HepG2 (cell line): Measurements from ENCODE around the gene SLC35B2. TPM values are rescaled to one million over a fixed set of nuclear protein-coding genes. Genes with fewer than 3 reads are reported as not detected.

Source experiments
- ATAC-seq: fragments of 200-7000 bp; cut with Tn5 transposase; 3 replicates; pipeline ENCODE4 v1.9.1; 2020; ENCODE audit warnings: mild to moderate bottlenecking, moderate library complexity
- BruUV-seq: library from RNA; stranded (reverse); fragments of 400-500 nt; replicated peaks from 2 replicates; lab custom pipeline; 2021; lab: Mats Ljungman, UMichigan
- CTCF ChIA-PET: fragments of 300-600 bp; formaldehyde crosslinking; extraction: SDS; loops from one replicate; lab custom pipeline; 2021; ENCODE audit warnings: low total read pairs, inconsistent platforms, low intra/inter-chr PET ratio; lab: Yijun Ruan, JAX
- POLR2A ChIA-PET: fragments of 350-600 bp; sonication (Branson Sonifier 250); formaldehyde crosslinking; loops from one replicate; lab custom pipeline; 2020; ENCODE audit warnings: antibody characterized with exemption, inconsistent platforms; lab: Yijun Ruan, JAX
- DNase-seq: peaks from one replicate; pipeline ENCODE4 v3.0.0-alpha.2; 2015; ENCODE audit warnings: low spot score
- FAIRE-seq: peaks from 3 replicates; lab custom pipeline; 2011; peaks lifted over from hg19 to GRCh38; lab: Jason Lieb, UNC
- H2AFZ ChIP-seq: one replicate; pipeline ENCODE4 v1.6.1; 2011; ENCODE audit warnings: low read length, inconsistent platforms
- H3K27ac ChIP-seq: fragments of 300-600 bp; 3 replicates; pipeline ENCODE4 v1.8.0; 2011; ENCODE audit warnings: mixed run types, mild to moderate bottlenecking, mixed read lengths, low read length, inconsistent platforms; ENCODE audit not compliant: insufficient read depth; ENCODE audit errors: extremely low read length
- H3K27me3 ChIP-seq, 2 experiments: fragments of 200-600 bp in 1 of 2; 2 replicates in 1 of 2; 3 replicates in 1 of 2; pipeline versions ENCODE4 v1.6.0 to v1.8.0; 2011; ENCODE audit warnings: low read length in 2 of 2, mild to moderate bottlenecking in 2 of 2, moderate library complexity in 2 of 2, inconsistent platforms in 1 of 2; ENCODE audit not compliant: insufficient read depth in 2 of 2, control insufficient read depth in 1 of 2
- H3K36me3 ChIP-seq, 2 experiments: fragments of 200-600 bp in 1 of 2; replicated peaks in 1 of 2; 2 replicates in 1 of 2; 3 replicates in 1 of 2; pipeline versions ENCODE4 v1.5.1 to v1.8.0; 2011; ENCODE audit warnings: low read length in 2 of 2, inconsistent platforms in 1 of 2; ENCODE audit not compliant: insufficient read depth in 2 of 2, control insufficient read depth in 1 of 2
- H3K4me1 ChIP-seq: 2 replicates; pipeline ENCODE4 v1.5.1; 2012; ENCODE audit warnings: low read length, inconsistent platforms; ENCODE audit not compliant: insufficient read depth
- H3K4me2 ChIP-seq: 2 replicates; pipeline ENCODE4 v1.6.0; 2011; ENCODE audit warnings: low read depth, low read length, inconsistent platforms
- H3K4me3 ChIP-seq, 3 experiments: fragments of 200-600 bp in 1 of 3; sonication (generic), shearing (Covaris generic) in 1 of 3; replicated peaks in 1 of 3; 2 replicates each; pipeline ENCODE4 v1.5.1; 2011 to 2016; ENCODE audit warnings: low read length in 3 of 3, inconsistent platforms in 2 of 3, low read depth in 2 of 3, mild to moderate bottlenecking in 2 of 3, control low read depth in 1 of 3, mixed read lengths in 1 of 3; ENCODE audit not compliant: insufficient read depth in 1 of 3
- H3K79me2 ChIP-seq: one replicate; pipeline ENCODE4 v1.6.1; 2011; ENCODE audit warnings: low read length, inconsistent platforms; ENCODE audit not compliant: insufficient read depth
- H3K9ac ChIP-seq: 2 replicates; pipeline ENCODE4 v1.6.0; 2011; ENCODE audit warnings: mild to moderate bottlenecking, low read depth, low read length, inconsistent platforms; ENCODE audit not compliant: insufficient read depth
- H3K9me3 ChIP-seq: 2 replicates; pipeline ENCODE4 v1.5.1; 2012; ENCODE audit warnings: mild to moderate bottlenecking, low read length
- H4K20me1 ChIP-seq: 2 replicates; pipeline ENCODE4 v1.6.0; 2011; ENCODE audit warnings: inconsistent platforms, mild to moderate bottlenecking, low read length, moderate library complexity; ENCODE audit not compliant: insufficient read depth
- EZH2 ChIP-seq: conservative IDR thresholded peaks from 2 replicates; pipeline ENCODE4 v1.6.1; 2012; ENCODE audit warnings: mild to moderate bottlenecking, low read depth, low read length, moderate library complexity
- MYC ChIP-seq: sonication (generic); formaldehyde crosslinking; IDR thresholded peaks from 2 replicates; pipeline ENCODE4 v1.9.0; 2021; ENCODE audit warnings: missing genetic modification reagents, borderline replicate concordance
- ZBTB7A ChIP-seq: sonication (generic); formaldehyde crosslinking; IDR thresholded peaks from 2 replicates; pipeline ENCODE4 v1.8.0; 2022; ENCODE audit warnings: mild to moderate bottlenecking, missing genetic modification reagents
- ZNF75D ChIP-seq: sonication (generic); formaldehyde crosslinking; IDR thresholded peaks from 2 replicates; pipeline ENCODE4 v1.8.1; 2023; ENCODE audit warnings: missing genetic modification reagents, mild to moderate bottlenecking, borderline replicate concordance
- WGBS: methylation state at CpG from one replicate; pipeline ENCODE4 v1.1.6; 2017; ENCODE audit warnings: low lambda C conversion rate; 5-methylcytosine and 5-hydroxymethylcytosine counted together
- in situ Hi-C: cut with HindIII; loops from 2 replicates; pipeline ENCODE4 v1.10.0; 2017; ENCODE audit warnings: low pct_unique_long_range_greater_than_20kb; ENCODE audit not compliant: extremely low pct_ligation_motif_present
- intact Hi-C: fragments of 100-400 bp; cut with micrococcal nuclease; formaldehyde crosslinking; loops from one replicate; pipeline ENCODE4 v1.10.0; 2022; ENCODE audit not compliant: unreplicated experiment
- polyA plus RNA-seq, 8 experiments: library from polyadenylated mRNA; depleted of rRNA in 3 of 8; stranded (reverse) in 7 of 8; unstranded in 1 of 8; fragments of >200 nt; fragmentation: Illumina TruSeq in 4 of 8; extraction: Trizol in 4 of 8; gene quantifications; 2 replicates each; pipeline versions ENCODE4 v1.2.1 to v1.2.3, GENCODE V29; 2011 to 2016; ENCODE audit warnings: low read depth in 4 of 8, missing spikeins in 1 of 8, mixed read lengths in 1 of 8; ENCODE audit not compliant: insufficient read depth in 1 of 8
- total RNA-seq, 5 experiments: library from RNA; depleted of rRNA; stranded (reverse); fragments of >200 nt; fragmentation: Illumina TruSeq; extraction: Trizol; gene quantifications; 2 replicates each; pipeline ENCODE4 v1.2.3, GENCODE V29; 2016; ENCODE audit warnings: low read depth in 1 of 5

The SLC35B2 gene
- total and polyA plus RNA-seq, 2 of the 13 experiments (the other 11 are each of a cell fraction or from before 2014, with no cell fraction given): 61.1 to 148 TPM

DNA sequence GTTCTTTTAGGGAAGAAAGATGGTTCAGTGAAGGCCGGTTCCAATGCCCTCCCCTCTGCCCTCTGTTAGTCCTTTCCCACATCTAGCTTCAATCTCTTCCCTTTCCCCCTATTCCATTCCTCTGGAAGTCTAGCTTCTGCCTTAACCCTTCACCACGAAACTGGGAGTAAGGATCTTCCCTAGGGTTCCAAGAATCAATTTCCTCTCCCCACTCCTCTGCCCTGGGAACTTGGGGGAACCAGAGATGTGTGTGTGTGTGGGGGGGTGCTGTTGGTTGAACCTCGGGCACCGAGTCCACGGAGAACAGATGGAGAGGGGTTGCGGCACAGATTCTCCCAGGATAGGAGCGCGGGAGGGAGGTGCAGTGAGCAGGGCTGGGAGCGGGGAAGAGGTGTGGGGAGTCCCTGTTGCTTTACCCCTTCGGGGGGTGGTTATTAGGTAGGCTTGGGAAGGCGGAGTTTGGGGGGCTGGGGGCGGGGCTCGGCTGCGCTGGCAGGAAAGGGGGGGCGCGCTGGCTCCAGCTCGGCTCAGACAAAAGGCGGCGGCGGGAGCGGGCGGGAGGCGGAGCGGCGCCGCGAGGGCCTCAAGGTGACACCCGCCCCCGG lies 12.7 kb upstream of the SLC35B2 start, which contains the start of gene TMEM151B:
Gene TMEM151B (plus strand): TSS at position 530 of the 605 bp plus-strand sequence. CDS start 293 bp downstream, outside the sequence.
- Histone ChIP-seq H3K4me1 (peaks cover 23% of the 10 kb centered on the region; the same call in 1 of the 2 replicates), H3K4me3 (peak within 1 kb of the TSS; percentile 33 to 62 (median 42); a peak in 5 of 6 replicates), H3K9me3 (no peaks in the 10 kb centered on the region), H3K36me3 (no peaks in the 10 kb centered on the region), H2AFZ (no peak within 1 kb of the TSS), H3K9ac (no peak within 1 kb of the TSS), H3K79me2 (no peaks in the 10 kb centered on the region), H4K20me1 (no peaks in the 10 kb centered on the region), H3K27me3 (peaks cover 17 to 59% of the 10 kb centered on the region in 2 experiments; a peak in 4 of 5 replicates), H3K4me2 (peak within 1 kb of the TSS; percentile 29; the same call in 1 of the 2 replicates), H3K27ac (no peak within 1 kb of the TSS)
- TF ChIP-seq ZBTB7A (no peak), EZH2 (peak; percentile 97)
- ATAC-seq (no peak), DNase-seq (no peak), FAIRE-seq (no peak)
- in situ Hi-C loops (loop anchor here (5.0 kb wide), 2 partner anchors 42 to 67 kb away; partner anchors contain the start of gene AARS2), intact Hi-C loops (no loop called here)
- WGBS: 12% methylated on average over 16 of the region's 29 CpGs
- POLR2A ChIA-PET: interaction anchor here (0.6 to 1.1 kb wide), 3 partner anchors 13 to 43 kb away, joined by 3 to 5 read pairs (median 3); partner anchors contain the start of genes AARS2, HSP90AB1 and SLC35B2
- CTCF ChIA-PET: interaction anchor here (4.3 kb wide), 1 partner anchor 68 kb away, joined by 65 read pairs; no protein-coding TSS in a partner anchor
- BruUV-seq: no TSS peak

- Histone ChIP-seq H3K27me3 (peaks cover 17 to 55% of the 10 kb centered on the region in 2 experiments; a peak in 4 of 5 replicates), H3K36me3 (no peaks in the 10 kb centered on the region), H3K4me3 (no peak overlapping the region), H3K27ac (no peak overlapping the region), H3K9me3 (no peaks in the 10 kb centered on the region), H4K20me1 (no peaks in the 10 kb centered on the region), H3K79me2 (peaks cover 5% of the 10 kb centered on the region), H2AFZ (no peak overlapping the region), H3K4me1 (peaks cover 20% of the 10 kb centered on the region; the same call in 1 of the 2 replicates), H3K9ac (no peak overlapping the region), H3K4me2 (no peak overlapping the region)
- no peak for ATAC-seq
- in situ Hi-C loops (loop anchor here (5.0 kb wide), 1 partner anchor 43 kb away; the partner anchor contains the start of gene AARS2), intact Hi-C loops (no loop called here)
- BruUV-seq: no TSS peak
- ChIA-PET CTCF (interaction anchor here (2.3 to 4.3 kb wide), 2 partner anchors 35 to 68 kb away, joined by 37 to 65 read pairs; no protein-coding TSS in a partner anchor), POLR2A (interaction anchor here (1.1 to 1.8 kb wide), 3 partner anchors 12 to 23 kb away, joined by 3 to 7 read pairs (median 5); partner anchors contain the start of genes HSP90AB1 and SLC35B2)
- no peak for FAIRE-seq
- 0% methylated on average over 1 of the region's 1 CpG for WGBS
- DNase-seq: no peak
- no peak for TF ChIP-seq MYC (CRISPR knock-in tag)
- TF ChIP-seq ZNF75D (CRISPR knock-in tag): 0 out of 2 replicates have a peak, but pooled peaks have one; percentile 25
Observed at GRCh38 chr6:44269178-44269920, 12.0 kb upstream of the SLC35B2 start.
